Neural cell (in vitro differentiated cells): ENCODE measurements around the gene JAGN1. TPM values are rescaled to one million over a fixed set of nuclear protein-coding genes. Genes with fewer than 3 reads are reported as not detected.

Experiments used
- H2AFZ ChIP-seq: fragments of 200-600, 300-800 bp; sonication (generic), shearing (Covaris generic); 2 replicates; pipeline ENCODE4 v1.6.0; 2014; ENCODE audit warnings: low read depth, mild to moderate bottlenecking, antibody characterized with exemption, low read length, moderate library complexity
- H3F3A ChIP-seq: fragments of 200-600 bp; shearing (Covaris generic); 2 replicates; pipeline ENCODE4 v1.6.1; 2016; ENCODE audit warnings: mild to moderate bottlenecking, moderate library complexity, mixed read lengths, antibody characterized with exemption, low read length; ENCODE audit not compliant: insufficient read depth, poor library complexity, severe bottlenecking
- H3K27ac ChIP-seq: fragments of 200-600, 300-800 bp; sonication (generic), shearing (Covaris generic); 2 replicates; pipeline ENCODE4 v1.5.1; 2014; ENCODE audit warnings: mild to moderate bottlenecking, low read length, moderate library complexity
- H3K27me3 ChIP-seq: fragments of 300-800, 200-600 bp; sonication (generic), shearing (Covaris generic); 2 replicates; pipeline ENCODE4 v1.6.0; 2014; ENCODE audit warnings: mild to moderate bottlenecking, low read depth, low read length, moderate library complexity; ENCODE audit not compliant: insufficient read depth
- H3K36me3 ChIP-seq: fragments of 300-800, 200-600 bp; sonication (generic), shearing (Covaris generic); 2 replicates; pipeline ENCODE4 v1.5.1; 2014; ENCODE audit warnings: mild to moderate bottlenecking, antibody characterized with exemption, low read length, moderate library complexity; ENCODE audit not compliant: insufficient read depth
- H3K4me2 ChIP-seq: fragments of 300-800, 200-600 bp; sonication (generic), shearing (Covaris generic); 2 replicates; pipeline ENCODE4 v1.6.0; 2014; ENCODE audit warnings: mild to moderate bottlenecking, low read length
- H3K4me3 ChIP-seq: fragments of 300-800, 200-600 bp; sonication (generic), shearing (Covaris generic); 2 replicates; pipeline ENCODE4 v1.5.1; 2014; ENCODE audit warnings: mild to moderate bottlenecking, low read length, moderate library complexity
- H3K79me2 ChIP-seq: fragments of 200-600 bp; shearing (Covaris generic); replicated peaks from 2 replicates; pipeline ENCODE4 v1.6.0; 2014; ENCODE audit warnings: mild to moderate bottlenecking, low read length, moderate library complexity; ENCODE audit not compliant: insufficient read depth
- H3K9ac ChIP-seq: fragments of 300-800, 200-600 bp; sonication (generic), shearing (Covaris generic); 2 replicates; pipeline ENCODE4 v1.6.1; 2016; ENCODE audit warnings: mild to moderate bottlenecking, low read length, mixed read lengths
- H3K9me2 ChIP-seq: fragments of 200-600 bp; shearing (Covaris generic); 2 replicates; pipeline ENCODE4 v1.6.1; 2016; ENCODE audit warnings: mild to moderate bottlenecking, low read length, mixed read lengths; ENCODE audit not compliant: insufficient read depth
- H3K9me3 ChIP-seq: fragments of 200-600, 300-800 bp; sonication (generic), shearing (Covaris generic); 2 replicates; pipeline ENCODE4 v1.6.1; 2016; ENCODE audit warnings: mild to moderate bottlenecking, mixed run types, low read length, moderate library complexity, mixed read lengths
- H4K20me1 ChIP-seq: fragments of 200-600 bp; shearing (Covaris generic); 2 replicates; pipeline ENCODE4 v1.6.1; 2016; ENCODE audit warnings: mild to moderate bottlenecking, mixed run types; ENCODE audit not compliant: insufficient read depth
- EP300 ChIP-seq: fragments of 450-650 bp; conservative IDR thresholded peaks from 2 replicates; pipeline ENCODE4 v1.6.1; 2014; ENCODE audit warnings: antibody characterized with exemption, mild to moderate bottlenecking, moderate library complexity; ENCODE audit not compliant: poor library complexity, severe bottlenecking
- EZH2 ChIP-seq: fragments of 200-600, 300-800 bp; shearing (Covaris generic), sonication (generic); IDR thresholded peaks from 2 replicates; pipeline ENCODE4 v1.6.1; 2014; ENCODE audit warnings: antibody characterized with exemption, low read length, borderline replicate concordance, mild to moderate bottlenecking; ENCODE audit not compliant: insufficient read depth, poor library complexity, severe bottlenecking
- MXI1 ChIP-seq: fragments of 450-650 bp; conservative IDR thresholded peaks from 2 replicates; pipeline ENCODE4 v1.6.1; 2014; ENCODE audit warnings: antibody characterized with exemption, mild to moderate bottlenecking; ENCODE audit not compliant: poor library complexity, severe bottlenecking
- POLR2AphosphoS5 ChIP-seq: IDR thresholded peaks from 2 replicates; pipeline ENCODE4 v1.6.1; 2012
- RAD21 ChIP-seq: fragments of 450-650 bp; conservative IDR thresholded peaks from 2 replicates; pipeline ENCODE4 v1.6.1; 2014; ENCODE audit warnings: antibody characterized with exemption, mild to moderate bottlenecking, moderate library complexity
- SMC3 ChIP-seq: fragments of 450-650 bp; conservative IDR thresholded peaks from 2 replicates; pipeline ENCODE4 v1.6.1; 2014; ENCODE audit warnings: antibody characterized with exemption, mild to moderate bottlenecking, moderate library complexity; ENCODE audit not compliant: poor library complexity
- TAF1 ChIP-seq: IDR thresholded peaks from 2 replicates; pipeline ENCODE4 v1.6.1; 2012; ENCODE audit warnings: low read depth
- polyA plus RNA-seq: library from polyadenylated mRNA; depleted of rRNA; stranded (reverse); fragments of >200 nt; gene quantifications from 2 replicates; pipeline ENCODE4 v1.2.3, GENCODE V29; 2014
- TF ChIP-seq, protein P1 (sequence below): IDR thresholded peaks from 2 replicates; pipeline ENCODE4 v1.6.1; 2012; ENCODE audit warnings: borderline replicate concordance
- TF ChIP-seq, protein P2 (sequence below): fragments of 450-650 bp; IDR thresholded peaks from 2 replicates; pipeline ENCODE4 v1.5.1; 2014; ENCODE audit warnings: antibody characterized with exemption, mild to moderate bottlenecking, moderate library complexity; ENCODE audit not compliant: poor library complexity, severe bottlenecking

JAGN1 gene
- polyA plus RNA-seq, 1 donor from 2014 or later: 26.5 TPM

DNA sequence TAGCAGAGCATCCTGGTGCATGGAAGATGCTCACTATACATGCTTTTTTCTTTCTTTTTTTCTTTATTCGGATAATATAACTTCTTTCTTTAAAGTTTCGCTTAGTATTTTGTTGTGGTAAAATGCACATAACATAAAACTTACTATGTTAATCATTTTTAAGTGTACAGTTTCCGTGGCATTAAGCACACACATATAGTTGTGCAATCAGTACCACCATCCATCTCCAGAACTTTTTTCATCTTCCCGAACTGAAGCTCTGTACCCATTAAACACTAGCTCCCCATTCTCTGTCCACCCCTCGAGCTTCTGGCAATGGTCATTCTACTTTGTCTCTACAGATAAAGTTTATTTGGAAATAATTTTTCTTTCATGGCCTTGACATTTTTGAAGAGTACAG, 1.0 kb upstream of the JAGN1 start:
- Histone ChIP-seq H3K36me3 (no peaks in the 10 kb centered on the region), H3K9ac (no peak overlapping the region), H2AFZ (no peak overlapping the region), H3K9me2 (no peaks in the 10 kb centered on the region), H3K4me2 (no peak overlapping the region), H3K27ac (no peak overlapping the region), H3K9me3 (no peaks in the 10 kb centered on the region), H3K4me3 (no peak overlapping the region), H3F3A (peaks cover 3% of the 10 kb centered on the region), H3K79me2 (peaks cover 13% of the 10 kb centered on the region), H4K20me1 (no peaks in the 10 kb centered on the region), H3K27me3 (no peaks in the 10 kb centered on the region)
- no peak for TF ChIP-seq POLR2AphosphoS5
- no peak for TF ChIP-seq EZH2
- no peak for TF ChIP-seq SMC3
- no peak for TF ChIP-seq EP300
- no peak for TF ChIP-seq TAF1
- TF ChIP-seq RAD21: no peak
- TF ChIP-seq, protein P1, sequence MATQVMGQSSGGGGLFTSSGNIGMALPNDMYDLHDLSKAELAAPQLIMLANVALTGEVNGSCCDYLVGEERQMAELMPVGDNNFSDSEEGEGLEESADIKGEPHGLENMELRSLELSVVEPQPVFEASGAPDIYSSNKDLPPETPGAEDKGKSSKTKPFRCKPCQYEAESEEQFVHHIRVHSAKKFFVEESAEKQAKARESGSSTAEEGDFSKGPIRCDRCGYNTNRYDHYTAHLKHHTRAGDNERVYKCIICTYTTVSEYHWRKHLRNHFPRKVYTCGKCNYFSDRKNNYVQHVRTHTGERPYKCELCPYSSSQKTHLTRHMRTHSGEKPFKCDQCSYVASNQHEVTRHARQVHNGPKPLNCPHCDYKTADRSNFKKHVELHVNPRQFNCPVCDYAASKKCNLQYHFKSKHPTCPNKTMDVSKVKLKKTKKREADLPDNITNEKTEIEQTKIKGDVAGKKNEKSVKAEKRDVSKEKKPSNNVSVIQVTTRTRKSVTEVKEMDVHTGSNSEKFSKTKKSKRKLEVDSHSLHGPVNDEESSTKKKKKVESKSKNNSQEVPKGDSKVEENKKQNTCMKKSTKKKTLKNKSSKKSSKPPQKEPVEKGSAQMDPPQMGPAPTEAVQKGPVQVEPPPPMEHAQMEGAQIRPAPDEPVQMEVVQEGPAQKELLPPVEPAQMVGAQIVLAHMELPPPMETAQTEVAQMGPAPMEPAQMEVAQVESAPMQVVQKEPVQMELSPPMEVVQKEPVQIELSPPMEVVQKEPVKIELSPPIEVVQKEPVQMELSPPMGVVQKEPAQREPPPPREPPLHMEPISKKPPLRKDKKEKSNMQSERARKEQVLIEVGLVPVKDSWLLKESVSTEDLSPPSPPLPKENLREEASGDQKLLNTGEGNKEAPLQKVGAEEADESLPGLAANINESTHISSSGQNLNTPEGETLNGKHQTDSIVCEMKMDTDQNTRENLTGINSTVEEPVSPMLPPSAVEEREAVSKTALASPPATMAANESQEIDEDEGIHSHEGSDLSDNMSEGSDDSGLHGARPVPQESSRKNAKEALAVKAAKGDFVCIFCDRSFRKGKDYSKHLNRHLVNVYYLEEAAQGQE: no peak
- TF ChIP-seq, protein P2, sequence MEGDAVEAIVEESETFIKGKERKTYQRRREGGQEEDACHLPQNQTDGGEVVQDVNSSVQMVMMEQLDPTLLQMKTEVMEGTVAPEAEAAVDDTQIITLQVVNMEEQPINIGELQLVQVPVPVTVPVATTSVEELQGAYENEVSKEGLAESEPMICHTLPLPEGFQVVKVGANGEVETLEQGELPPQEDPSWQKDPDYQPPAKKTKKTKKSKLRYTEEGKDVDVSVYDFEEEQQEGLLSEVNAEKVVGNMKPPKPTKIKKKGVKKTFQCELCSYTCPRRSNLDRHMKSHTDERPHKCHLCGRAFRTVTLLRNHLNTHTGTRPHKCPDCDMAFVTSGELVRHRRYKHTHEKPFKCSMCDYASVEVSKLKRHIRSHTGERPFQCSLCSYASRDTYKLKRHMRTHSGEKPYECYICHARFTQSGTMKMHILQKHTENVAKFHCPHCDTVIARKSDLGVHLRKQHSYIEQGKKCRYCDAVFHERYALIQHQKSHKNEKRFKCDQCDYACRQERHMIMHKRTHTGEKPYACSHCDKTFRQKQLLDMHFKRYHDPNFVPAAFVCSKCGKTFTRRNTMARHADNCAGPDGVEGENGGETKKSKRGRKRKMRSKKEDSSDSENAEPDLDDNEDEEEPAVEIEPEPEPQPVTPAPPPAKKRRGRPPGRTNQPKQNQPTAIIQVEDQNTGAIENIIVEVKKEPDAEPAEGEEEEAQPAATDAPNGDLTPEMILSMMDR: no peak

DNA sequence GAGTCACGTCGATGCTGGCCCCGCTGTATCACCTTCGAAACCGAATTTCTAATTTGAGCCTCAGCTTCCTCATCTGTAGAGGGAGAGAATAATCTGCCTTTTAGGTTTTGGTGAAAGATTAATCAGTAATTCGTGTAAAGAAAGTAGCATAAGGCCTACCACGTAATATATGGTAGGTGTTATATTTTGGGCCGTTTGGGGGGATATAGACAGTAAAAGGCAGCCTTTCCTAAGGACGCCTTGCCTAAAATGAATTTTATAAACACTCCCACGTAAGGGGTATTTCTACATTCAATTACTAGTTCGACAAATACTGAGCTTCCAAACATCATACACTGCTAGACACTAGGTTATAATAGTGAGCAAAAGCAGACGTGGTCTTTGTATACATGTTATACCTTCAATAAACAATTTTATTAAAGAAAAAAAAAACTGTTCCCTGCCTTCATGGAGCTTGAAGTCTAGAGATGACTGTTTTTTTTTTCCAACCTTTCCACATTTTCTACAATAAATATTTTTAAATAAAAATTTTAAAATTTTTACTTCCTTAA, 737 bp downstream of the JAGN1 start:
- H3F3A ChIP-seq: peaks cover 3% of the 10 kb centered on the region
- peak overlapping the region; percentile 84 for H3K27ac ChIP-seq
- H3K79me2 ChIP-seq: peaks cover 13% of the 10 kb centered on the region
- H2AFZ ChIP-seq: peak overlapping the region; percentile 69
- H3K9me3 ChIP-seq: no peaks in the 10 kb centered on the region
- H4K20me1 ChIP-seq: no peaks in the 10 kb centered on the region
- no peaks in the 10 kb centered on the region for H3K9me2 ChIP-seq
- TF ChIP-seq, protein P2: no peak
- TF ChIP-seq TAF1 (no peak), EP300 (no peak), SMC3 (no peak), POLR2AphosphoS5 (no peak), MXI1 (no peak), RAD21 (no peak), EZH2 (no peak)
- TF ChIP-seq, protein P1: no peak
- H3K4me2 ChIP-seq: peak overlapping the region; percentile 84
- H3K36me3 ChIP-seq: no peaks in the 10 kb centered on the region
- H3K9ac ChIP-seq: peak overlapping the region; percentile 95
- no peaks in the 10 kb centered on the region for H3K27me3 ChIP-seq
- H3K4me3 ChIP-seq: peak overlapping the region; percentile 100
